Tibial artery (tissue), 4 donors: Measurements from ENCODE around the gene GOLGA8O.
"Not testable (repeated sequence)": the region's sequence is repeated elsewhere in the genome, so short reads cannot be mapped to it uniquely, and the experiment has no call there.

Experiments
- DNase-seq, 2 donors: peaks; one replicate each; pipeline ENCODE4 v3.0.0-alpha.2; 2019
- H3K27ac ChIP-seq, 2 donors: fragments of 200-600 bp; sonication (generic) in 1 of 2; 1 replicate in 1 of 2; 2 replicates in 1 of 2; pipeline ENCODE4 v1.5.1; 2018 to 2019; ENCODE audit warnings: mild to moderate bottlenecking in 1 of 2
- H3K27me3 ChIP-seq, 2 donors: fragments of 200-600 bp; sonication (generic) in 1 of 2; one replicate each; pipeline versions ENCODE4 v1.5.1 to v1.6.0; 2016 to 2019
- H3K36me3 ChIP-seq, 3 donors: fragments of 200-600 bp; sonication (generic) in 2 of 3; one replicate each; pipeline ENCODE4 v1.5.1; 2016 to 2019; ENCODE audit warnings: mild to moderate bottlenecking in 2 of 3
- H3K4me1 ChIP-seq, 4 donors: fragments of 200-600 bp; sonication (generic) in 2 of 4; 1 replicate in 3 of 4; 2 replicates in 1 of 4; pipeline ENCODE4 v1.5.1; 2016 to 2019
- H3K4me3 ChIP-seq, 2 donors: fragments of 200-600 bp; sonication (generic) in 1 of 2; 1 replicate in 1 of 2; 2 replicates in 1 of 2; pipeline ENCODE4 v1.5.1; 2018 to 2019; ENCODE audit warnings: mild to moderate bottlenecking in 2 of 2
- H3K9me3 ChIP-seq, 3 donors: fragments of 200-600 bp; sonication (generic) in 1 of 3; one replicate each; pipeline ENCODE4 v1.5.1; 2016 to 2019
- CTCF ChIP-seq, 2 experiments: fragments of 200-600 bp in 1 of 2; fragments of 450-650 bp in 1 of 2; IDR thresholded peaks; one replicate each; pipeline ENCODE4 v1.5.1; 2017 to 2019; ENCODE audit warnings: antibody characterized with exemption in 2 of 2, mild to moderate bottlenecking in 1 of 2, moderate library complexity in 1 of 2
- intact Hi-C: fragments of 100-400 bp; cut with DNase I; formaldehyde crosslinking; loops from one replicate; pipeline ENCODE4 v1.15.0; 2023; ENCODE audit warnings: low total_unique reads

The GOLGA8O gene, protein sequence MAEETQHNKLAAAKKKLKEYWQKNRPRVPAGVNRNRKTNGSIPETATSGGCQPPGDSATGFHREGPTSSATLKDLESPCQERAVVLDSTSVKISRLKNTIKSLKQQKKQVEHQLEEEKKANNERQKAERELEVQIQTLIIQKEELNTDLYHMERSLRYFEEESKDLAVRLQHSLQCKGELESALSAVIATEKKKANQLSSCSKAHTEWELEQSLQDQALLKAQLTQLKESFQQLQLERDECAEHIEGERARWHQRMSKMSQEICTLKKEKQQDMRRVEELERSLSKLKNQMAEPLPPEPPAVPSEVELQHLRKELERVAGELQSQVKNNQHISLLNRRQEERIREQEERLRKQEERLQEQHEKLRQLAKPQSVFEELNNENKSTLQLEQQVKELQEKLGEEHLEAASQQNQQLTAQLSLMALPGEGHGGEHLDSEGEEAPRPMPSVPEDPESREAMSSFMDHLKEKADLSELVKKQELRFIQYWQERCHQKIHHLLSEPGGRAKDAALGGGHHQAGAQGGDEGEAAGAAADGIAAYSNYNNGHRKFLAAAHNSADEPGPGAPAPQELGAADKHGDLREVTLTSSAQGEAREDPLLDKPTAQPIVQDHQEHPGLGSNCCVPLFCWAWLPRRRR

GRCh38 chr15:32455534-32455933 lies at the start of gene GOLGA8O:
TSS of gene GOLGA8O (minus strand) at chr15:32455634. CDS start at chr15:32455536, 98 bp downstream.
- H3K4me1 ChIP-seq, DNase-seq, H3K4me3 ChIP-seq, H3K27ac ChIP-seq, H3K9me3 ChIP-seq, H3K36me3 ChIP-seq, H3K27me3 ChIP-seq, intact Hi-C loops: not testable (repeated sequence)

- H3K4me1 ChIP-seq, H3K27me3 ChIP-seq, H3K27ac ChIP-seq, H3K4me3 ChIP-seq, H3K9me3 ChIP-seq, DNase-seq, H3K36me3 ChIP-seq, intact Hi-C loops: not testable (repeated sequence)
Observed at GRCh38 chr15:32504152-32504811, 48.8 kb upstream of the GOLGA8O start.

- DNase-seq, intact Hi-C loops, H3K9me3 ChIP-seq, H3K4me3 ChIP-seq, H3K27me3 ChIP-seq, H3K27ac ChIP-seq, H3K4me1 ChIP-seq, H3K36me3 ChIP-seq: not testable (repeated sequence)
Observed at GRCh38 chr15:32502946-32503345, 47.5 kb upstream of the GOLGA8O start.

- intact Hi-C loops, H3K36me3 ChIP-seq, H3K27ac ChIP-seq, H3K4me3 ChIP-seq, H3K4me1 ChIP-seq, DNase-seq, H3K9me3 ChIP-seq, H3K27me3 ChIP-seq: not testable (repeated sequence)
Observed at GRCh38 chr15:32492768-32493167, 37.3 kb upstream of the GOLGA8O start.

GRCh38 chr15:32486474-32486873 lies 31.0 kb upstream of the GOLGA8O start:
- H3K27me3 ChIP-seq, H3K4me3 ChIP-seq, H3K36me3 ChIP-seq, H3K4me1 ChIP-seq, intact Hi-C loops, H3K9me3 ChIP-seq, H3K27ac ChIP-seq: not testable (repeated sequence)
- DNase-seq: peak in 1 of 2 donors; percentile 28

DNA sequence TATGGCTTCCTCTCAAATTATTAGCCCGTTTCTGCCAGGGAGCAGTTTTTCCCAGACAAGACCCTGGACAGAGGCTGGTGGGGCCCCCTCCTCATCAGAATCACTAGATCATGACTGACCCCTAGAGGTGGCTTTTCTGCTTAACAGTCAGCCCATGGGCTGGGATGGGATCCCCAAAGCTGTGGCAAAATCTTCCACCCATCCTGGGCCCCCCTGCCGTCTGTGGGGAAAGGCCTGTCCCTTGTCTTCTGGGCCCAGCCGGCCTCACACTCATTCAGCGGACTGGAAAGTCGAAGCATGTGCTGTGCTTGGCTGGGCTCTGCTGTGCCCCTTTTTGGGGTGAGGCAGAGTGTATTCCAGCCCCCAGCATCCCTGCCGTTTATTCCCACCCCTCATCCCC lies 27.9 kb upstream of the GOLGA8O start:
- DNase-seq: peak in 1 of 2 donors; percentile 48
- H3K4me1 ChIP-seq, intact Hi-C loops, H3K36me3 ChIP-seq, H3K27ac ChIP-seq, H3K9me3 ChIP-seq, H3K4me3 ChIP-seq, H3K27me3 ChIP-seq: not testable (repeated sequence)

DNA sequence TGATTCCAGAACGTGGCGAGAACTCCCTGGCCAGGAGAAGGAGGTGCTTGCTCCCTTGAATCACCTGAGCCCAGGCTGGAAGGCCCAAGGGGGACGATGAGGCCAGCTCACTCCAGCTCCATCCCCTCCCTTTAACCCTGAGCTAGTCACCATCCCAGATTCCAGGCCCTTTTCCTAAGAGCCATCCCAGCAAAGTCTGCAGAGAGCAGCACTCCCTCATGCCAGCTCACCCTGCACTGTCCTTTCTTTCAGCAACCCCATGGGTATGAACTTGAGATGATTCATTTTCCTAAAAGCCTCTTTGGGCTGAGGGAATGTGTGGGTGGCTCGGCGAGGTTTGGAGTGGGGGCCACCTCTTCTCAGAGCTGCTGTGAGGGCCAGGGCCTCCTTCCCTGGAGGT lies 26.2 kb upstream of the GOLGA8O start:
- H3K9me3 ChIP-seq, H3K36me3 ChIP-seq, H3K4me1 ChIP-seq, DNase-seq, intact Hi-C loops, H3K27ac ChIP-seq, H3K4me3 ChIP-seq, H3K27me3 ChIP-seq: not testable (repeated sequence)

DNA sequence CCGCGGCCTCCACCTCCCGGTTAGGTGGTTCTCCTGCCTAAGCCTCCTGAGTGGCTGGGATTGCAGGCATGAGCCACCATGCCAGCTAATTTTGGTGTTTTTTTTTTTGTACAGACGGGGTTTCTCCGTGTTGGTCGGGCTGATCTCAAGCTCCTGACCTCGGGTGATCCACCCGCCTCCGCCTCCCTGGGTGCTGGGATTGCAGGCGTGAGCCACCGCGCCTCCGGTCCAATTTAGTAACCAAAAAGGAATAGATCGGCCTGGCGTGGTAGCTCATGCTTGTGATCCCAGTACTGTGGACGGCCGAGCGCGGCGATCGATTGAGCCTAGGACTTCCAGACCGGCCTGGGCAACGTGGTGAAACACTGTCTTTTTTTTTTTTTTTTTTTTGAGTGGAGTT lies 12.6 kb upstream of the GOLGA8O start:
- H3K27me3 ChIP-seq, intact Hi-C loops, H3K36me3 ChIP-seq, H3K4me3 ChIP-seq, H3K4me1 ChIP-seq, H3K27ac ChIP-seq, H3K9me3 ChIP-seq: not testable (repeated sequence)
- peak in 1 of 2 donors; percentile 48 for DNase-seq

GRCh38 chr15:32440445-32440977 lies 14.9 kb downstream of the GOLGA8O start:
- H3K4me3 ChIP-seq, H3K4me1 ChIP-seq, DNase-seq, H3K27ac ChIP-seq, H3K9me3 ChIP-seq, intact Hi-C loops, H3K27me3 ChIP-seq, H3K36me3 ChIP-seq: not testable (repeated sequence)
- peak in 1 of 2 experiments; percentile 12 for TF ChIP-seq CTCF (IDR thresholded peaks at IDR 0.05)

DNA sequence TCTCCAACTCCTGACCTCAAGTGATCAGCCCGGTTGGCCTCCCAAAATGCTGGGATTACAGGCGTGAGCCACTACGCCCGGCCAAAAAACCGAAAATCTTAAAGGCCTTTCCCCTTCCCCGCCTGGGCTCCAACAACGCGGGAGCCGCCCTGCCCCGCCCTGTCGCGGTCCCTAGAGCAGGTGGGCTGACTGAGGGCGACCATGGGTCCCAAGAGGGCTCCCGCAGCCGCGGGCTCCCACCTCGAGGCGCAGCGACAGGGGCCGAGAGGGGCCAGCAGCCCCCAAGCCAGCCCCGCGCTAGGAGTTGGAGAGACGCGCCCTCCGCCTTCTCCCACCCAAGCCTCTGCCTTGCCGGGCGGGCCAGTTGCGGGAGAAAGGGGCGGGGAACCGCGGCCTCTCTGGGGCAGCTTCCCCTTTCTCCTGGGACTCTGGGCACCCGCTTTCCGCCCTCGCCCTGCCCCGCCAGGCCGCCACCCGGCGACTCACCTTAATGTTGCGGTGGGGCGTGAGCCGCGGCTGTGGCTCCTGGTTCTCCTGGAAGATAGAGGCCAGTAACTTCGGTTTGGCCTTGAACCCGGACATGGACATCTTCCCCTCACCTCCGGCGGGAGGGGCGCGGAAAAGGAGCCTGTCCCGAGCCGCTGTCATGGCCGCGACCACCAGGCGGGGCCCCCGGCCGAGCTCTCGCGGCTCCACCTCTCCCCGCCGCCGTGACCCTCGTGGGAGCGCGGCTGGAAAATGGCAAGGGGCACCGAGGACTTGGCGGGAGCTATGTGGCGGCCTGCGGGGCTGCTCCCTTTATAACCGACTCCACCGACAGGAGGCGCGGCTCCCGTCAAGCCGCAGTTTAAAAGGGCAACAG lies 21.1 kb downstream of the GOLGA8O start:
- H3K27ac ChIP-seq, H3K4me3 ChIP-seq, H3K27me3 ChIP-seq, H3K36me3 ChIP-seq, H3K4me1 ChIP-seq, H3K9me3 ChIP-seq, DNase-seq, intact Hi-C loops: not testable (repeated sequence)

DNA sequence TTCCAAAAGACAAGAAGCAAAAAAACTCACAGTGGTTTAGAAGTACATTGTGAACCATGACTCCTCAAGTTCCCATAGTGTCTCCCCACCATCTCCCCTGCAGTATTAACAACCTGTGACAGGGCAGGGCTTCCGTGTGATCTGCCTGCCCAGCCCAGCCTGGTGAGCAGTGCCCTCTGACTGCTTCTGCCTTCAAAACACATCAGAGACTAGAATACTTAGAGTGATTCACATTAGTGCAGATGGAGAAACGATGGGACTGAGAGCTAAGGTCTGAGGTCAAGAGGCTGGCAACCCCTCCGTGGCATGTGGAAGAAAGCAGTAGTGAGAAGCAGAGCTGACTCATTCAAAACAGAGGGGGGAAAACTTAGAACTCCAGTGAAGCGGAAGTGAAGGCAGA lies 27.8 kb downstream of the GOLGA8O start:
- H3K4me3 ChIP-seq, H3K36me3 ChIP-seq, H3K9me3 ChIP-seq, H3K4me1 ChIP-seq, H3K27ac ChIP-seq, intact Hi-C loops, DNase-seq, H3K27me3 ChIP-seq: not testable (repeated sequence)

DNA sequence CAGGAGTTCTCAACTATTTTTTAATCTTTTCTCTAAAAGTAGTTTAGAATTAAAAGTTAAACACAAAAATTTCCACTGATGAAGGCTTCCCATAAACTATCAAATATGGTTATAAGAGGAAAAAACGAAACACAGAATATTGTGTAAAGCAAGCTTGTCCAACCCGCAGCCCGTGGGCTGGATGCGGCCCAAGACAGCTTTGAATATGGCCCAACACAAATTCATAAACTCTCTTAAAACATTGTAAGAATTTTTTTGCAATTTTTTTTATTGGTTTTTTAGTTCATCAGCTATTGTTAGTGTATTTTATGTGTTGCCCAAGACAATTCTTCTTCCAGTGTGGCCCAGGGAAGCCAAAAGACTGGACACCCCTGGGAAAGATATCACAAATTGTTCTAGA lies 28.9 kb downstream of the GOLGA8O start:
- peak; percentile 60 to 68 for DNase-seq
- intact Hi-C loops, H3K36me3 ChIP-seq, H3K4me3 ChIP-seq, H3K9me3 ChIP-seq, H3K27ac ChIP-seq, H3K4me1 ChIP-seq, H3K27me3 ChIP-seq: not testable (repeated sequence)
